ENCODE data around the gene PSMA7. TPM values are rescaled to one million over a fixed set of nuclear protein-coding genes. Genes with fewer than 3 reads are reported as not detected.
A peak's percentile ranks its signal among the peaks of the same experiment; 100 is the strongest.

PSMA7 gene
- total RNA-seq, 1 experiment from 2014 or later, result 332 TPM

GRCh38 chr20:62123450-62124118 is 19.6 kb downstream of the PSMA7 start:
- peaks cover 15% of the 10 kb centered on the region for H3K79me1 ChIP-seq (ENCODE audit: insufficient read depth, low read depth, low read length, poor library complexity, severe bottlenecking)
- no peak overlapping the region for H2AFZ ChIP-seq (ENCODE audit: low read length)
- no peak overlapping the region for H3K56ac ChIP-seq (ENCODE audit: insufficient read length, low read depth, low read length)
- no peaks in the 10 kb centered on the region; the same call in 1 of the 2 replicates for H3K27me3 Mint-ChIP-seq (ENCODE audit: low read depth)
- H3K4me2 ChIP-seq (ENCODE audit: insufficient read depth, insufficient read length, low read length), result peak overlapping the region; percentile 44
- no peak overlapping the region for H3K9ac ChIP-seq (ENCODE audit: extremely low read depth, insufficient read length, low read length)
- no peaks in the 10 kb centered on the region for H3K27me3 ChIP-seq (ENCODE audit: insufficient read depth, low read length)
- no peak overlapping the region for H3T11ph ChIP-seq (ENCODE audit: low read length)
- H3K36me3 Mint-ChIP-seq (ENCODE audit: insufficient read depth in 1 of 3, low read depth in 3 of 3), result peaks cover 39 to 50% (median 47%) of the 10 kb centered on the region in 3 experiments; a peak in 6 of 7 replicates
- H3K4me1 ChIP-seq (ENCODE audit: insufficient read depth, low read length), result no peaks in the 10 kb centered on the region
- H2BK5ac ChIP-seq (ENCODE audit: insufficient read length, low read length), result no peak overlapping the region
- H4K20me1 ChIP-seq (ENCODE audit: control insufficient read depth, insufficient read depth, insufficient read length), result peaks cover 3% of the 10 kb centered on the region
- DNase-seq, result no peak
- H4K8ac ChIP-seq (replicated peaks; ENCODE audit: insufficient read length, low read depth, low read length), result no peak overlapping the region
- H3K23ac ChIP-seq (ENCODE audit: insufficient read length, low read depth, low read length), result no peak overlapping the region
- no peak overlapping the region for H4K91ac ChIP-seq (ENCODE audit: insufficient read length, low read depth, low read length)
- no peak overlapping the region for H2BK12ac ChIP-seq (ENCODE audit: insufficient read length, low read depth, low read length)
- H3K9me3 ChIP-seq (ENCODE audit: control insufficient read depth, low read depth, low read length), result no peaks in the 10 kb centered on the region
- no peak overlapping the region; the same call in 1 of the 2 replicates for H3K14ac ChIP-seq (ENCODE audit: insufficient read depth, low read length)
- H2BK15ac ChIP-seq (ENCODE audit: low read depth, low read length), result no peak overlapping the region
- H3K79me2 ChIP-seq (ENCODE audit: insufficient read depth, low read length), result peaks cover 9% of the 10 kb centered on the region; the same call in 1 of the 2 replicates
- peak overlapping the region; percentile 80 to 90 for H3K4me3 Mint-ChIP-seq
- no peak overlapping the region for H3K27ac ChIP-seq (ENCODE audit: insufficient read length, low read depth, low read length)
- no peak overlapping the region for H3K4ac ChIP-seq (ENCODE audit: low read depth, low read length)
- no peak overlapping the region for H2AK5ac ChIP-seq (ENCODE audit: insufficient read length, low read length)
- H3K9me3 Mint-ChIP-seq, result no peaks in the 10 kb centered on the region
- peak; percentile 34; the same call in 2 of the 3 replicates for TF ChIP-seq CTCF (conservative IDR thresholded peaks at IDR 0.05)
- H3K23me2 ChIP-seq (ENCODE audit: insufficient read length, low read depth, low read length, poor library complexity, severe bottlenecking), result peaks cover 4% of the 10 kb centered on the region
- H2BK20ac ChIP-seq (ENCODE audit: low read depth, low read length, poor library complexity, severe bottlenecking), result no peak overlapping the region
- H4K5ac ChIP-seq (ENCODE audit: insufficient read length, low read depth, low read length), result no peak overlapping the region
- peak overlapping the region in 2 of 3 experiments; percentile 61 to 79; a peak in 3 of 7 replicates for H3K27ac Mint-ChIP-seq
- WGBS (ENCODE audit: extremely low coverage, insufficient read length, low lambda C conversion rate), result no CpG with 5 or more reads among the region's 19 CpGs
- peaks cover 24 to 39% of the 10 kb centered on the region in 2 experiments for H3K4me1 Mint-ChIP-seq
- H2BK120ac ChIP-seq (ENCODE audit: low read depth, low read length, poor library complexity, severe bottlenecking), result no peak overlapping the region
- H3K18ac ChIP-seq (ENCODE audit: insufficient read length, low read depth, low read length), result no peak overlapping the region
